K562 (cell line): ENCODE measurements around the gene DLGAP1. TPM values are rescaled to one million over a fixed set of nuclear protein-coding genes. Genes with fewer than 3 reads are reported as not detected.

Experiments
- CBFA2T3 ChIP-seq: fragments of 450-650 bp; IDR thresholded peaks from 2 replicates; pipeline ENCODE4 v1.6.1; 2017
- CBX3 ChIP-seq, 2 experiments: IDR thresholded peaks; 1 replicate in 1 of 2; 2 replicates in 1 of 2; pipeline ENCODE4 v1.6.1; 2012; ENCODE audit warnings: inconsistent platforms in 2 of 2, low read length in 2 of 2, borderline replicate concordance in 1 of 2, control low read depth in 1 of 2
- HDAC2 ChIP-seq: fragments of 450-650 bp; IDR thresholded peaks from 2 replicates; pipeline ENCODE4 v1.6.1; 2016; ENCODE audit warnings: mild to moderate bottlenecking
- HNRNPK ChIP-seq: fragments of 200-400 bp; formaldehyde crosslinking; IDR thresholded peaks from one replicate; pipeline ENCODE4 v1.6.1; 2018; ENCODE audit warnings: mild to moderate bottlenecking, low read depth, low read length; ENCODE audit not compliant: poor library complexity, severe bottlenecking
- HOXB6 ChIP-seq: fragments of 250-450 bp; sonication (Bioruptor Pico); IDR thresholded peaks from 2 replicates; pipeline ENCODE4 v1.5.1; 2022; ENCODE audit warnings: mild to moderate bottlenecking, borderline replicate concordance
- KAT7 ChIP-seq: sonication (generic); formaldehyde crosslinking; IDR thresholded peaks from 2 replicates; pipeline ENCODE4 v1.8.0; 2022; ENCODE audit warnings: missing genetic modification reagents, mild to moderate bottlenecking, borderline replicate concordance
- KLF16 ChIP-seq: IDR thresholded peaks from 2 replicates; pipeline ENCODE4 v1.6.1; 2016; ENCODE audit warnings: antibody characterized with exemption
- MTA2 ChIP-seq: fragments of 450-650 bp; IDR thresholded peaks from 2 replicates; pipeline ENCODE4 v1.6.1; 2016; ENCODE audit warnings: low read depth
- NCOA1 ChIP-seq: fragments of 450-650 bp; IDR thresholded peaks from 2 replicates; pipeline ENCODE4 v1.6.1; 2016; ENCODE audit warnings: low read depth
- POLR3G ChIP-seq: IDR thresholded peaks from 2 replicates; pipeline ENCODE4 v1.6.1; 2011; ENCODE audit not compliant: insufficient read length, insufficient replicate concordance; ENCODE audit errors: extremely low read depth
- RB1 ChIP-seq: fragments of 450-650 bp; IDR thresholded peaks from 2 replicates; pipeline ENCODE4 v1.6.1; 2017; ENCODE audit warnings: low read depth, mild to moderate bottlenecking
- RBM39 ChIP-seq: fragments of 200-400 bp; formaldehyde crosslinking; optimal IDR thresholded peaks from 2 replicates; pipeline ENCODE3; 2018; ENCODE audit warnings: low read depth, low read length
- RCOR1 ChIP-seq, 2 experiments: IDR thresholded peaks; 2 replicates each; pipeline ENCODE4 v1.6.1; 2012; ENCODE audit warnings: low read depth in 2 of 2, low read length in 2 of 2, borderline replicate concordance in 1 of 2, improper control_type of control experiment in 1 of 2
- SRF ChIP-seq, 2 experiments: fragments of 250-450, 450-650 bp in 1 of 2; sonication (Bioruptor Pico) in 1 of 2; sonication (generic) in 1 of 2; formaldehyde crosslinking; IDR thresholded peaks; 2 replicates each; pipeline versions ENCODE4 v1.5.0 to v1.5.1; 2020 to 2022; ENCODE audit warnings: mild to moderate bottlenecking in 1 of 2, missing genetic modification reagents in 1 of 2
- TEAD4 ChIP-seq, 2 experiments: sonication (generic) in 1 of 2; formaldehyde crosslinking in 1 of 2; IDR thresholded peaks; 2 replicates each; pipeline versions ENCODE4 v1.6.1 to v1.8.0; 2012 to 2022; ENCODE audit warnings: borderline replicate concordance in 1 of 2, inconsistent platforms in 1 of 2, low read length in 1 of 2, mild to moderate bottlenecking in 1 of 2, missing genetic modification reagents in 1 of 2
- THAP12 ChIP-seq: fragments of 250-450 bp; sonication (Bioruptor Pico); IDR thresholded peaks from 2 replicates; pipeline ENCODE4 v1.9.0; 2021; ENCODE audit warnings: mild to moderate bottlenecking, inconsistent platforms
- UBTF ChIP-seq, 2 experiments: IDR thresholded peaks; 2 replicates each; pipeline ENCODE4 v1.6.1; 2012; ENCODE audit warnings: improper control_type of control experiment in 2 of 2, low read depth in 2 of 2, low read length in 2 of 2, borderline replicate concordance in 1 of 2
- ZC3H4 ChIP-seq: sonication (generic); formaldehyde crosslinking; IDR thresholded peaks from 2 replicates; pipeline ENCODE4 v1.9.0; 2021; ENCODE audit warnings: missing genetic modification reagents, borderline replicate concordance
- ZNF212 ChIP-seq: fragments of 450-650 bp; formaldehyde crosslinking; IDR thresholded peaks from 2 replicates; pipeline ENCODE4 v1.4.0; 2020; ENCODE audit warnings: mild to moderate bottlenecking
- ZNF253 ChIP-seq: fragments of 250-450 bp; sonication (Bioruptor Pico); conservative IDR thresholded peaks from 2 replicates; pipeline ENCODE4 v1.6.1; 2021; ENCODE audit warnings: mild to moderate bottlenecking
- ZNF311 ChIP-seq: fragments of 250-450 bp; sonication (Bioruptor Pico); IDR thresholded peaks from 2 replicates; pipeline ENCODE4 v1.4.0; 2020; ENCODE audit warnings: mild to moderate bottlenecking, moderate library complexity
- ZNF507 ChIP-seq: conservative IDR thresholded peaks from 2 replicates; pipeline ENCODE4 v1.6.1; 2017; ENCODE audit warnings: missing genetic modification characterization, missing compliant biosample characterization
- polyA plus RNA-seq, 8 experiments: library from polyadenylated mRNA; depleted of rRNA in 4 of 8; stranded (reverse) in 5 of 8; unstranded in 3 of 8; fragments of >200 nt; fragmentation: Nextera tagmentation in 2 of 8; fragmentation: Illumina TruSeq in 1 of 8; extraction: Ambion mirVana in 2 of 8; extraction: Trizol in 1 of 8; gene quantifications; 2 replicates each; pipeline versions ENCODE4 v1.2.1 to v1.2.3, GENCODE V29; 2011 to 2014; ENCODE audit warnings: inconsistent platforms in 1 of 8, missing spikeins in 1 of 8
- total RNA-seq, 7 experiments: library from RNA; depleted of rRNA in 6 of 7; stranded (reverse); fragments of >200 nt in 6 of 7; fragmentation: Illumina TruSeq in 2 of 7; extraction: Trizol in 2 of 7; gene quantifications; 2 replicates each; pipeline versions ENCODE4 v1.2.1 to v1.2.3, GENCODE V29; 2011 to 2021; ENCODE audit warnings: low replicate concordance in 1 of 7
- TF ChIP-seq, protein P1 (sequence below), 3 experiments: IDR thresholded peaks in 2 of 3; conservative IDR thresholded peaks in 1 of 3; 2 replicates each; pipeline ENCODE4 v1.5.1; 2011 to 2012; ENCODE audit warnings: low read length in 3 of 3, mild to moderate bottlenecking in 3 of 3, control low read depth in 2 of 3, improper control_type of control experiment in 1 of 3, inconsistent platforms in 1 of 3, low read depth in 1 of 3, mixed read lengths in 1 of 3, moderate library complexity in 1 of 3; ENCODE audit not compliant: insufficient read depth in 2 of 3

DLGAP1 gene
- total and polyA plus RNA-seq, 9 of the 15 experiments (the other 6 are each of a cell fraction or from before 2014, with no cell fraction given), result 0.04 to 0.22 (median 0.08) TPM

DNA sequence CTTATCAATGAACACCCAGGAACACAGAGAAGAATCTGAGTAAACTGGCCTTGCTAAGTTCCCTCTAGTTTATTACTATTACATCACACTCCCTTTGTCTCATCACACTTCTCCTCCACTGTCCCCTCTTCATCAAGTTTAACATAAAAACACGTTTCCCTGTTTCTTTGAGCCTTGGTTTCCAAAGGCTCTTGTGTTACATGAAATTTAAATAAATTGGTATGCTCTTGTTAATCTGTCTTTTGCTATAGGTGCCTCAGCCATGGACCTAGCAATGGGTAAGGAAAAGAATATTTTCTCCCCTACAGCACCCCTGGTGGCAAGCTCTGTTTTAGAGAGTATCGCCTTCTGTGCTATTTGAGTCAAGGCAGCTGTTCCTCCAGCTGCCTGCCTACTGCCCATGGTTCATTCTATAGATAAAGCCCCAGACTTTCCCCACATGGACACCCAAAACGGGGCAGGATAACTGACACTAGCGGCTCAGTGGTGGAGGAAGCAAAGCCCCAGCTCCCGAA is 973.4 kb downstream of the DLGAP1 start (continued):
- TF ChIP-seq POLR3G (no peak), MTA2 (no peak), TEAD4 (IDR thresholded peaks at IDR 0.05; ENCODE audit: low read length) (peak; percentile 45; the same call in 1 of the 2 replicates), TEAD4 (CRISPR knock-in tag; IDR thresholded peaks at IDR 0.05; ENCODE audit: borderline replicate concordance) (no peak), HOXB6 (no peak), RCOR1 (IDR thresholded peaks at IDR 0.05; ENCODE audit: borderline replicate concordance in 1 of 2, low read depth in 2 of 2, low read length in 2 of 2) (peak in 1 of 2 experiments; percentile 47; a peak in 1 of 4 replicates), ZNF311 (CRISPR knock-in tag) (no peak), ZNF253 (CRISPR knock-in tag) (no peak), NCOA1 (no peak), HDAC2 (no peak), ZNF212 (CRISPR knock-in tag) (no peak), KAT7 (no peak), RBM39 (no peak), UBTF (IDR thresholded peaks at IDR 0.05; ENCODE audit: borderline replicate concordance in 1 of 2, low read depth in 2 of 2, low read length in 2 of 2) (peak in 1 of 2 experiments; percentile 75; a peak in 2 of 4 replicates), CBFA2T3 (peak; percentile 50), THAP12 (CRISPR knock-in tag) (no peak), ZNF507 (tag) (no peak), RB1 (0 out of 2 replicates have a peak, but pooled peaks have one; percentile 6), KLF16 (peak; percentile 38; the same call in 1 of the 2 replicates), SRF (CRISPR knock-in tag; IDR thresholded peaks at IDR 0.05) (peak in 1 of 2 experiments; percentile 40; a peak in 1 of 4 replicates), CBX3 (IDR thresholded peaks at IDR 0.05; ENCODE audit: borderline replicate concordance in 1 of 2, low read length in 2 of 2) (0 out of 3 replicates have a peak, but pooled peaks of 1 of the 2 experiments have one; percentile 35), ZC3H4 (no peak), HNRNPK (no peak)
- TF ChIP-seq, protein P1, sequence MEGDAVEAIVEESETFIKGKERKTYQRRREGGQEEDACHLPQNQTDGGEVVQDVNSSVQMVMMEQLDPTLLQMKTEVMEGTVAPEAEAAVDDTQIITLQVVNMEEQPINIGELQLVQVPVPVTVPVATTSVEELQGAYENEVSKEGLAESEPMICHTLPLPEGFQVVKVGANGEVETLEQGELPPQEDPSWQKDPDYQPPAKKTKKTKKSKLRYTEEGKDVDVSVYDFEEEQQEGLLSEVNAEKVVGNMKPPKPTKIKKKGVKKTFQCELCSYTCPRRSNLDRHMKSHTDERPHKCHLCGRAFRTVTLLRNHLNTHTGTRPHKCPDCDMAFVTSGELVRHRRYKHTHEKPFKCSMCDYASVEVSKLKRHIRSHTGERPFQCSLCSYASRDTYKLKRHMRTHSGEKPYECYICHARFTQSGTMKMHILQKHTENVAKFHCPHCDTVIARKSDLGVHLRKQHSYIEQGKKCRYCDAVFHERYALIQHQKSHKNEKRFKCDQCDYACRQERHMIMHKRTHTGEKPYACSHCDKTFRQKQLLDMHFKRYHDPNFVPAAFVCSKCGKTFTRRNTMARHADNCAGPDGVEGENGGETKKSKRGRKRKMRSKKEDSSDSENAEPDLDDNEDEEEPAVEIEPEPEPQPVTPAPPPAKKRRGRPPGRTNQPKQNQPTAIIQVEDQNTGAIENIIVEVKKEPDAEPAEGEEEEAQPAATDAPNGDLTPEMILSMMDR (IDR thresholded peaks at IDR 0.05 in 2 of 3, conservative IDR thresholded peaks at IDR 0.05 in 1 of 3; ENCODE audit: insufficient read depth in 2 of 3, low read depth in 1 of 3, low read length in 3 of 3), result peak; percentile 70 to 87 (median 84)
